K562 (cell line): ENCODE data around the gene ZDHHC8. TPM values are rescaled to one million over a fixed set of nuclear protein-coding genes. Genes with fewer than 3 reads are reported as not detected.

Experiments
- ATAC-seq: fragments of 200-7000 bp; cut with Tn5 transposase; 3 replicates; pipeline ENCODE4 v1.9.1; 2020; ENCODE audit warnings: moderate library complexity
- BruUV-seq: library from RNA; stranded (reverse); fragments of 400-500 nt; replicated peaks from 2 replicates; lab custom pipeline; 2021; lab: Mats Ljungman, UMichigan
- CTCF ChIA-PET: fragments of 300-600 bp; formaldehyde crosslinking; extraction: SDS; loops from one replicate; lab custom pipeline; 2021; ENCODE audit warnings: low intra/inter-chr PET ratio; lab: Yijun Ruan, JAX
- POLR2A ChIA-PET: fragments of 300-600, 350-650 bp; sonication (Branson Sonifier 250); formaldehyde crosslinking; extraction: SDS; loops from one replicate; lab custom pipeline; 2021; ENCODE audit warnings: antibody characterized with exemption, inconsistent platforms; lab: Yijun Ruan, JAX
- DNase-seq, 4 experiments: peaks; one replicate each; pipeline versions ENCODE4 v3.0.0 to v3.0.0-alpha.2; 2011 to 2018; ENCODE audit warnings: low spot score in 3 of 4, mixed read lengths in 3 of 4; ENCODE audit errors: extremely low read depth in 1 of 4
- FAIRE-seq: peaks from 2 replicates; lab custom pipeline; 2011; peaks lifted over from hg19 to GRCh38; lab: Jason Lieb, UNC
- H2AFZ ChIP-seq: 2 replicates; pipeline ENCODE4 v1.6.0; 2011; ENCODE audit warnings: low read depth, low read length, control low read depth, inconsistent platforms
- H3K27ac ChIP-seq: fragments of 200-600 bp; 3 replicates; pipeline ENCODE4 v1.8.0; 2011; ENCODE audit warnings: low read depth, mild to moderate bottlenecking, control low read depth, inconsistent platforms, low read length, moderate library complexity, mixed read lengths; ENCODE audit errors: extremely low read depth
- H3K27me3 ChIP-seq, 2 experiments: fragments of 300-600 bp in 1 of 2; 2 replicates in 1 of 2; 3 replicates in 1 of 2; pipeline versions ENCODE4 v1.6.0 to v1.8.0; 2011; ENCODE audit warnings: inconsistent platforms in 2 of 2, low read length in 2 of 2, mild to moderate bottlenecking in 1 of 2, mixed read lengths in 1 of 2, moderate library complexity in 1 of 2; ENCODE audit not compliant: control insufficient read depth in 2 of 2, insufficient read depth in 2 of 2
- H3K36me3 ChIP-seq: fragments of 300-600 bp; 3 replicates; pipeline ENCODE4 v1.8.0; 2011; ENCODE audit warnings: mild to moderate bottlenecking, low read length, inconsistent platforms; ENCODE audit not compliant: control insufficient read depth, insufficient read depth
- H3K4me1 ChIP-seq, 2 experiments: fragments of 200-600 bp in 1 of 2; replicated peaks in 1 of 2; 2 replicates in 1 of 2; 3 replicates in 1 of 2; pipeline versions ENCODE4 v1.5.1 to v1.8.0; 2011; ENCODE audit warnings: inconsistent platforms in 2 of 2, low read length in 2 of 2, mild to moderate bottlenecking in 1 of 2, mixed read lengths in 1 of 2, moderate library complexity in 1 of 2; ENCODE audit not compliant: control insufficient read depth in 2 of 2, insufficient read depth in 2 of 2
- H3K4me2 ChIP-seq: 2 replicates; pipeline ENCODE4 v1.6.1; 2011; ENCODE audit warnings: low read length, control low read depth, inconsistent platforms, mixed read lengths; ENCODE audit not compliant: insufficient read depth
- H3K4me3 ChIP-seq: fragments of 200-600 bp; sonication (generic), shearing (Covaris generic); 2 replicates; pipeline ENCODE4 v1.5.1; 2016; ENCODE audit warnings: control low read depth, inconsistent platforms
- H3K79me2 ChIP-seq: fragments of 200-600 bp; 3 replicates; pipeline ENCODE4 v1.8.0; 2011; ENCODE audit warnings: low read length, inconsistent platforms; ENCODE audit not compliant: control insufficient read depth, insufficient read depth
- H3K9ac ChIP-seq, 2 experiments: 2 replicates each; pipeline versions ENCODE4 v1.6.0 to v1.6.1; 2011; ENCODE audit warnings: low read depth in 2 of 2, low read length in 2 of 2, control low read depth in 1 of 2, inconsistent platforms in 1 of 2, mild to moderate bottlenecking in 1 of 2, mixed read lengths in 1 of 2; ENCODE audit not compliant: insufficient read depth in 1 of 2
- H3K9me1 ChIP-seq: one replicate; pipeline ENCODE4 v1.6.0; 2011; ENCODE audit warnings: inconsistent platforms, mild to moderate bottlenecking, low read length, moderate library complexity; ENCODE audit not compliant: control insufficient read depth, insufficient read depth
- H3K9me3 ChIP-seq: replicated peaks from 2 replicates; pipeline ENCODE4 v1.5.1; 2011; ENCODE audit warnings: low read depth, low read length, inconsistent platforms; ENCODE audit not compliant: control insufficient read depth, insufficient read depth
- H4K20me1 ChIP-seq: replicated peaks from 2 replicates; pipeline ENCODE4 v1.6.1; 2011; ENCODE audit warnings: low read length, inconsistent platforms, mixed read lengths; ENCODE audit not compliant: control insufficient read depth, insufficient read depth
- E2F5 ChIP-seq: sonication (generic); formaldehyde crosslinking; IDR thresholded peaks from 2 replicates; pipeline ENCODE4 v1.8.0; 2022; ENCODE audit warnings: mild to moderate bottlenecking, missing genetic modification reagents
- GABPB1 ChIP-seq: sonication (generic); formaldehyde crosslinking; IDR thresholded peaks from 2 replicates; pipeline ENCODE4 v1.8.0; 2022; ENCODE audit warnings: mild to moderate bottlenecking, missing genetic modification reagents
- NELFE ChIP-seq: IDR thresholded peaks from 2 replicates; pipeline ENCODE4 v1.6.1; 2011; ENCODE audit warnings: mild to moderate bottlenecking; ENCODE audit not compliant: insufficient read depth, insufficient read length
- RAD21 ChIP-seq, 2 experiments: fragments of 250-450 bp in 1 of 2; fragments of 450-650 bp in 1 of 2; sonication (Bioruptor Pico) in 1 of 2; formaldehyde crosslinking in 1 of 2; IDR thresholded peaks in 1 of 2; conservative IDR thresholded peaks in 1 of 2; 2 replicates each; pipeline versions ENCODE4 v1.4.0 to v1.8.0; 2020 to 2022; ENCODE audit warnings: mild to moderate bottlenecking in 2 of 2, moderate library complexity in 1 of 2
- RBM39 ChIP-seq: fragments of 200-400 bp; formaldehyde crosslinking; optimal IDR thresholded peaks from 2 replicates; pipeline ENCODE3; 2018; ENCODE audit warnings: low read depth, low read length
- SREBF1 ChIP-seq: fragments of 150-350 bp; IDR thresholded peaks from 2 replicates; pipeline ENCODE4 v1.6.1; 2014; ENCODE audit warnings: antibody characterized with exemption, low read depth, low read length, borderline replicate concordance
- SRF ChIP-seq, 2 experiments: fragments of 250-450, 450-650 bp in 1 of 2; sonication (Bioruptor Pico) in 1 of 2; sonication (generic) in 1 of 2; formaldehyde crosslinking; IDR thresholded peaks; 2 replicates each; pipeline versions ENCODE4 v1.5.0 to v1.5.1; 2020 to 2022; ENCODE audit warnings: mild to moderate bottlenecking in 1 of 2, missing genetic modification reagents in 1 of 2
- TEAD1 ChIP-seq, 2 experiments: fragments of 450-650 bp in 1 of 2; sonication (generic) in 1 of 2; formaldehyde crosslinking; IDR thresholded peaks; 2 replicates each; pipeline versions ENCODE4 v1.4.0 to v1.8.0; 2020 to 2022; ENCODE audit warnings: mild to moderate bottlenecking in 2 of 2, missing genetic modification reagents in 1 of 2
- YY1 ChIP-seq, 3 experiments: IDR thresholded peaks; 2 replicates each; pipeline ENCODE4 v1.6.1; 2011; ENCODE audit warnings: low read length in 2 of 3, mild to moderate bottlenecking in 2 of 3, moderate library complexity in 2 of 3, borderline replicate concordance in 1 of 3, control low read depth in 1 of 3, low read depth in 1 of 3; ENCODE audit not compliant: insufficient read depth in 3 of 3, insufficient replicate concordance in 2 of 3, control insufficient read depth in 1 of 3, insufficient read length in 1 of 3; ENCODE audit errors: extremely low read depth in 1 of 3
- ZBTB11 ChIP-seq, 3 experiments: fragments of 200-800 bp in 1 of 3; fragments of 250-450 bp in 1 of 3; fragments of 450-650 bp in 1 of 3; sonication (Bioruptor Pico) in 1 of 3; sonication (Bioruptor generic) in 1 of 3; formaldehyde crosslinking in 1 of 3; IDR thresholded peaks; 2 replicates each; pipeline versions ENCODE4 v1.6.1 to v1.8.0; 2016 to 2022; ENCODE audit warnings: mild to moderate bottlenecking in 2 of 3, missing genetic modification characterization in 2 of 3, missing compliant biosample characterization in 1 of 3, moderate library complexity in 1 of 3
- ZC3H4 ChIP-seq: sonication (generic); formaldehyde crosslinking; IDR thresholded peaks from 2 replicates; pipeline ENCODE4 v1.9.0; 2021; ENCODE audit warnings: missing genetic modification reagents, borderline replicate concordance
- ZFX ChIP-seq: sonication (generic); formaldehyde crosslinking; IDR thresholded peaks from 2 replicates; pipeline ENCODE4 v1.8.0; 2022; ENCODE audit warnings: mild to moderate bottlenecking, missing genetic modification reagents, moderate library complexity
- ZNF212 ChIP-seq: fragments of 450-650 bp; formaldehyde crosslinking; IDR thresholded peaks from 2 replicates; pipeline ENCODE4 v1.4.0; 2020; ENCODE audit warnings: mild to moderate bottlenecking
- ZNF586 ChIP-seq: fragments of 450-650 bp; formaldehyde crosslinking; conservative IDR thresholded peaks from 2 replicates; pipeline ENCODE4 v1.4.0; 2020; ENCODE audit warnings: mild to moderate bottlenecking, moderate library complexity
- ZNF75A ChIP-seq: fragments of 450-650 bp; formaldehyde crosslinking; IDR thresholded peaks from 2 replicates; pipeline ENCODE4 v1.4.0; 2020; ENCODE audit warnings: mild to moderate bottlenecking
- WGBS: fragments of 100-300 bp; shearing (Covaris generic); methylation state at CpG from one replicate; pipeline ENCODE4 v1.1.6; 2016; ENCODE audit warnings: low coverage, mixed read lengths; ENCODE audit not compliant: insufficient coverage; ENCODE audit errors: missing lambda C conversion rate; 5-methylcytosine and 5-hydroxymethylcytosine counted together
- in situ Hi-C: fragments of 300-500 bp; cut with MboI; formaldehyde crosslinking; loops from 4 replicates; pipeline ENCODE4 v1.15.0; 2018; ENCODE audit warnings: inconsistent platforms, mixed read lengths
- intact Hi-C: fragments of 100-400 bp; cut with micrococcal nuclease; formaldehyde crosslinking; loops from 2 replicates; pipeline ENCODE4 v1.14.2; 2022
- polyA plus RNA-seq, 8 experiments: library from polyadenylated mRNA; depleted of rRNA in 4 of 8; stranded (reverse) in 5 of 8; unstranded in 3 of 8; fragments of >200 nt; fragmentation: Nextera tagmentation in 2 of 8; fragmentation: Illumina TruSeq in 1 of 8; extraction: Ambion mirVana in 2 of 8; extraction: Trizol in 1 of 8; gene quantifications; 2 replicates each; pipeline versions ENCODE4 v1.2.1 to v1.2.3, GENCODE V29; 2011 to 2014; ENCODE audit warnings: inconsistent platforms in 1 of 8, missing spikeins in 1 of 8
- total RNA-seq, 7 experiments: library from RNA; depleted of rRNA in 6 of 7; stranded (reverse); fragments of >200 nt in 6 of 7; fragmentation: Illumina TruSeq in 2 of 7; extraction: Trizol in 2 of 7; gene quantifications; 2 replicates each; pipeline versions ENCODE4 v1.2.1 to v1.2.3, GENCODE V29; 2011 to 2021; ENCODE audit warnings: low replicate concordance in 1 of 7

Gene ZDHHC8
- total and polyA plus RNA-seq, 9 of the 15 experiments (the other 6 are each of a cell fraction or from before 2014, with no cell fraction given), result 0.04 to 109 (median 16.4) TPM

- TF ChIP-seq ZBTB11 (CRISPR knock-in tag; IDR thresholded peaks at IDR 0.05) (peak in 1 of 3 experiments; percentile 50; a peak in 1 of 6 replicates), ZFX (CRISPR knock-in tag) (peak; percentile 46), YY1 (IDR thresholded peaks at IDR 0.05; ENCODE audit: borderline replicate concordance in 1 of 3, control insufficient read depth in 1 of 3, extremely low read depth in 1 of 3, insufficient read depth in 3 of 3, insufficient read length in 1 of 3, insufficient replicate concordance in 2 of 3, low read depth in 1 of 3, low read length in 2 of 3) (peak in 1 of 3 experiments; percentile 1), GABPB1 (CRISPR knock-in tag) (0 out of 2 replicates have a peak, but pooled peaks have one; percentile 24)
Measured at GRCh38 chr22:20180245-20180630, 48.6 kb downstream of the ZDHHC8 start (continued).

DNA sequence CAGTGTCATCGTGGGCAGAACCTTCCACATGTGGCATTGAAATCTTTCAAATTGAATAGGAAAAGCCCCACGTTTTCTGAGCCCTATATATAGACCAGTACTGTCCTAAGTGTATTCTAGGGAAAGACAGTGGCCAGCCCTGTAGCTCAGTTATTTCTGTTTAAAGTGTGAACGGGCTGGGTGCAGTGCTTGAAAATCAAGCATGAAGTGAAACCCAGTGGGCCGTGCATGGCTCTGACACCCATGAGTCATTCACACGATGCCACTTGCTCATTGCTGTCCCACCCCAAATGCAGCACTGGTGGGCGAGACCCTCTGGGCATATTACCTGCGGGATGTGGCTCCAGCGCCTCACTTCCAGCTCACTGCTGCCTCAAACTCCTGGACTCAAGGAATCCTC lies 49.0 kb downstream of the ZDHHC8 start:
- FAIRE-seq, result peak; percentile 60
- BruUV-seq, result no TSS peak
- H3K4me3 ChIP-seq, result no peak overlapping the region
- no peak overlapping the region for H2AFZ ChIP-seq
- peak; percentile 29 for ATAC-seq
- intact Hi-C loops (no loop called here), in situ Hi-C loops (no loop called here)
- no peaks in the 10 kb centered on the region for H3K9me3 ChIP-seq
- DNase-seq, result no peak
- no peaks in the 10 kb centered on the region for H3K79me2 ChIP-seq
- no peaks in the 10 kb centered on the region for H3K9me1 ChIP-seq
- ChIA-PET CTCF (no interaction called here), POLR2A (interaction anchor here (0.6 to 1.8 kb wide), 5 partner anchors 13 to 214 kb away, joined by 3 to 10 read pairs (median 3); partner anchors contain the start of gene DGCR6L)
- no peak overlapping the region; a peak in 1 of 4 replicates for H3K9ac ChIP-seq
- no peaks in the 10 kb centered on the region for H3K36me3 ChIP-seq
- WGBS, result 1% methylated on average over 8 of the region's 8 CpGs
- no peak overlapping the region for H3K27ac ChIP-seq
- H4K20me1 ChIP-seq, result peaks cover 50% of the 10 kb centered on the region
- H3K27me3 ChIP-seq, result peaks cover 64 to 85% of the 10 kb centered on the region in 2 experiments; a peak in 4 of 5 replicates
- H3K4me2 ChIP-seq, result no peak overlapping the region
- H3K4me1 ChIP-seq, result peaks cover 0 to 60% of the 10 kb centered on the region in 2 experiments; a peak in 1 of 5 replicates
- TF ChIP-seq ZC3H4 (CRISPR knock-in tag) (peak; percentile 71; the same call in 1 of the 2 replicates), RAD21 (CRISPR knock-in tag; conservative IDR thresholded peaks at IDR 0.05 in 1 of 2, IDR thresholded peaks at IDR 0.05 in 1 of 2) (no peak), NELFE (no peak), ZNF212 (CRISPR knock-in tag) (no peak), E2F5 (CRISPR knock-in tag) (no peak), SREBF1 (no peak), SRF (CRISPR knock-in tag; IDR thresholded peaks at IDR 0.05) (no peak), TEAD1 (CRISPR knock-in tag; IDR thresholded peaks at IDR 0.05) (no peak), ZNF75A (CRISPR knock-in tag) (no peak), RBM39 (no peak), ZNF586 (CRISPR knock-in tag) (no peak)
